DMS153 (cell line): ENCODE data around the gene DBN1.
"Not testable (repeated sequence)": the region's sequence is repeated elsewhere in the genome, so short reads cannot be mapped to it uniquely, and the experiment has no call there.

Experiments used
- DNase-seq: peaks from one replicate; lab custom pipeline; 2025; lab: John Stamatoyannopoulos, UW

Gene DBN1

DNA sequence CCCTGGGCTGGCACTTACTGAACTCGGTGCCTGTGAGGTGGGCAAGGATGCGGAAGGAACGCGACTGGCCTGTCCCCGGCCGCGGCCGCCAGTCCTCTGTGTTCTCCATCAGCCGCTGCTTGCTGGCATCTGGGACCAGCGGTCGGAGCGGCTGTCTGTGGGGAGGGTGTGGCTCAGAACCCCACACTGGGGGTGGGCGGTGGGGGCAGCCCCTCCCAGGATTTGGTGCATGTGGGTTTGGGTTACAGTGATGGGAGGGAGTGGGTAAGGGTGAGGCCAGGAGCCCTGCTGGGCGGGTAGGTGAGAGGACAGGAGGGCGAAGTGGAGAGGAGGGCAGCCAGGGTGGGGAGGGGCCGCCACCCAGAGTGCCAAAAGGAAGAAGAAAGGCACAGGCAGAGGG is 17.6 kb upstream of the DBN1 start:
- DNase-seq, result no peak

DNA sequence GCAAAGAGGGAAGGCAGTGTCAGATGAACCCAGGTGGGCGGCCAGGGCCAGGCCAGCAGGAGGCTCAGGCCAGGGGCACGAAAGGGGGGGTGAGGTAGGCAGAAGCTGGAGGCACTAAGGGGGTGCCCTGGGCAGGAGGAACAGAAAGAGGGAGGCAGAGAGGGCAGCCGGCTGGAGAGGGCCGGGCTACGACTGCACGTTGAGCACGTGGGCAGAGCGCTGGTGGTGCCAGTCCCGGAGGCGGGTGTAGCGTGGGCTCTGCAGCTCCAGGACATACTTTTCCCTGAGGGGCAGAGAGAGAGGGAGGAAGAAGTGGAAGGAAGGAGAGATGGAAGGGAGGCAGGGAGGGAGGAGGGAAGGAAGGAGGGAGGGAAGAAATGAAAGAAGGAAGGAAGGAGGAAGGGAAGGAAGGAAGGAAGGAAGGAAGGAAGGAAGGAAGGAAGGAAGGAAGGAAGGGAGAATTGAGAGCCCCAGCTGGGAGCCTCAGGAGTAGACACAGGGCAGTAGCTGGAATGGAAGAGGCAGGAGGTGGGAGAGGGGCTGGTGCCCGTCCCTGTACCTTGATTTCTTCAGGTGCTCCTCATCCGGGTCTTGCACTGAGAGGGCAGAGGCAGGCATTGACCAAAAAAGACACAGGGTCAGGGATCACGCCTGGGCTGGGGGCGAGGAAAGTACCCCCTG is 17.0 kb upstream of the DBN1 start:
- DNase-seq, result no peak

DNA sequence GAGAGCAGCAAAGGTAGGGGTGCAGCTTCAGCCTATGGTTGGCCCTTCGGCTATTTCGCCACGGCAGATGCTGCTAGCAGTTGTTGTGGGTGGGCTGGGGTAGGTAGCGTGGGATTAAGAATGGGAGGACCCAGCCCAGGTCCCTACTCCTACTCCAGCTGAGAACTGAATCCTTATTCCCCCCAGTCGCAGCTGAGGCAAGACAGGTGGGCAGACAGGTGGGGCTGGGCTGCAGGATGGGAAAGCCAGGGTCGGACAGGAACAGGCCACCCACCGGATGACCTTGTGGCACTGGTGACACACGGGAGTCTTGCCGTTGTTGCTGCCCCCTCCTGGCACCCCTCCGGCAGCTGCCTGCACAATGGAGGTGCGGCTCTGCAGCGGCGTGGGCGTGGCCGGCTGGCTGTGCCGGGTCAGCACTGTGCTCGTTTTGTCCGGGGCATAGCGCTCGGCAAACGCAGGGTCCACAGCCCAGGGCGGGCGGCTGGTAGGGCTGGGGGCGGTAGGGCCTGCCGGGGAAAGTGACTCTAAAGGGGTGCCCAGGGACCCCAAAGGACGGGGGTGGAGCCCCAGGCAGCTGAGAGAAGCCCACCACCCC is 15.8 kb upstream of the DBN1 start:
- DNase-seq, result no peak

DNA sequence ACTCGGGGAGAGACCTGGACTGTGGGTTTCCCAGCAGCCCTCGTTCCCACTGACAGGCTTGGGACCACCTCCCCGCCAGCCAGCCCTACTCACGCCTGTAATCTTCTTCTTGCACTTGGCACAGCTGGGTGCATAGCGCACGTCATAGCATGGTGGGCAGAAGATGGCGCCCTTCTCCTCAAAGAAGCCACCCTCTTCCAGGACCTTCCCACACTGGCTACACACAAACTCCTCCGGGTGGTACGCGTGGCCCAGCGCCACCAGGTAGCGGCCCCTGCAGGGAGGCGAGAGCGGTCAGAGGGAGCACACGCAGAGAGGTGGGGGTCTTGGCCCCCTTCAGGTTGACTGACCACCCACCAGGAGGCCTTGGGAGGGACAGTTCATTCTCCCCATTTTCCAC is 14.5 kb upstream of the DBN1 start:
- DNase-seq, result no peak

DNA sequence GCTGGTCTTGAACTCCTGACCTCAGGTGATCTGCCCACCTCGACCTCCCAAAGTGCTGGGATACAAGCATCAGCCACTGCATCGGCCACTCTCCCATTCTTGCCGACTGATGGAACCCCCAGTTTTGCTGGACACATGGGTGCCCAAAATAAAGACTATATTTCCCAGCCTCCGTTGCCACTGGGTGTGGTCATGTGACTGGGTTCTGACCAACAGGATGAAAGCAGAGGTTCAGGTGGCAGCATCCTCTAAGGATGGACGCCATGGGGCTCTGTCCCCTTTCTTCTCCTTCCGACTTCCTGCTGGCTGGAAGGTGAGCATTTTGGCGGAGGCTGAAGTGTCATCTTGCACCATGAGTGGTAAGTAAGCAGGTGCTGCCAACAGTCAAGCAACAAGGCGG is 13.7 kb upstream of the DBN1 start:
- DNase-seq, result no peak

DNA sequence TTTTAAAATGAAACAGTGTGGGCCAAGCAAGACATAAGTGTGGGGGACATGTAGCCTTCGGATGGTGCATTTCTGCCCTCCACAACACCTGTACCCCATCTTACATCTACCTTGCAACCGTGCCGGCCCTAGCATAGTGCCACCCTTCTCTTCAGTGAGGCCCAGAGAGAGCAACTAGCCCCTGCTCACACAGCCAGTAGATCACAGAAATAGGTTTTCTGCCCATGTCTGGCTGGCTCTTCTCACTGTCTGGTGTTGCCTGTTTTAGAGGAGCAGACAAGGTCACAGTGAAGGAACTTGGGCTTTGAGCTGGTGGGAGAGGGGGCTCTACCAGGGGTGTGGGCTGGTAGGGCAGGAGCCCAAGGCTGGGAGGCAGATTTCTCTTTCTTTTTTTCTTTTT is 12.8 kb upstream of the DBN1 start:
- DNase-seq, result no peak

DNA sequence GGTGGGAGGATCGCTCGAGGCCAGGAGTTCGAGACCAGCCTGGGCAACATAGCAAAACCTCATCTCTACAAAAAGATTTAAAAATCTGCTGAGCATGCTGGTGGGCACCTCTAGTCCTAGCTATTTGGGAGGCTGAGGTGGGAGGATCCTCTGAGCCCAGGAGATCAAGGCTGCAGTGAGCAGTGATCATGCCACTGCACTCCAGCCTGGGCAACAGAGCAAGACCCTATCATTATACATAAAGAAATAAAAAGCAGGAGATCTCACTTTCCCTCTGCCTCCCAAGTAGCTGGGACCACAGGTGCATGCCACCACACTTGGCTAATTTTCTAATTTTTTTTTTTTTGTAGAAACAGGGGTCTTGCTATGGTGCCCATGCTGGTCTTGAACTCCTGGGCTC is 12.3 kb upstream of the DBN1 start:
- DNase-seq, result not testable (repeated sequence)

DNA sequence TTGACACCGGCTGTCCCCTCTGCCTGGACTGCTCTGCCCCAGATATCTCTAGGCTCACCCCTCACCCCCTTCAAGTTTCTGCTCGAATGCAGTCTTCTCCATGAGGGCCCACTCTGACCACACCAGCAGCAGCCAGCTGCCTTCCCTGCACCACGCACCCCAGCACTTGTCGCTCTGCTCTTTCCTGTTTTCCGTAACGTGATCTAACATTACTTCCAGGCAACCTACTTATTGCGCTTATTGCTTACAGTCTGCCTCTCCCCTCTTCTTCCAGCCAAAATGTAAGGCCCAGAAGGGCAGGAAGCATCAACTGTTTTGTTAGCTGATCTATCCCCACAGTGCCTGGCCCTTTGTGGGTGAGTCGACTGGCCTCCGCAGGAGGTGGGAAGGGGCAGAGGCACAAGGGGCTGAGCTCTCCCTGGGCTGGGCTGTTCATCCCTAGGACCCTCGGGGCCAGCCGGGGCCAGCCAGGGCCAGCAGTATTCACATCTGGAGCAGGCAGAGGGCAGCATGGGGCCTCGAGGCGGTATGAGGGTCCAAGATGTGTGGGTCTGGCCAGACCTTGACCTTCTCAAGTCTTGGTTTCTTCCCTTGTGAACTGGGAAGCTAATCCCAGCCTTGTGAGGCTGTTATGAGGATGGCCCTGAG is 11.6 kb upstream of the DBN1 start:
- DNase-seq, result no peak

DNA sequence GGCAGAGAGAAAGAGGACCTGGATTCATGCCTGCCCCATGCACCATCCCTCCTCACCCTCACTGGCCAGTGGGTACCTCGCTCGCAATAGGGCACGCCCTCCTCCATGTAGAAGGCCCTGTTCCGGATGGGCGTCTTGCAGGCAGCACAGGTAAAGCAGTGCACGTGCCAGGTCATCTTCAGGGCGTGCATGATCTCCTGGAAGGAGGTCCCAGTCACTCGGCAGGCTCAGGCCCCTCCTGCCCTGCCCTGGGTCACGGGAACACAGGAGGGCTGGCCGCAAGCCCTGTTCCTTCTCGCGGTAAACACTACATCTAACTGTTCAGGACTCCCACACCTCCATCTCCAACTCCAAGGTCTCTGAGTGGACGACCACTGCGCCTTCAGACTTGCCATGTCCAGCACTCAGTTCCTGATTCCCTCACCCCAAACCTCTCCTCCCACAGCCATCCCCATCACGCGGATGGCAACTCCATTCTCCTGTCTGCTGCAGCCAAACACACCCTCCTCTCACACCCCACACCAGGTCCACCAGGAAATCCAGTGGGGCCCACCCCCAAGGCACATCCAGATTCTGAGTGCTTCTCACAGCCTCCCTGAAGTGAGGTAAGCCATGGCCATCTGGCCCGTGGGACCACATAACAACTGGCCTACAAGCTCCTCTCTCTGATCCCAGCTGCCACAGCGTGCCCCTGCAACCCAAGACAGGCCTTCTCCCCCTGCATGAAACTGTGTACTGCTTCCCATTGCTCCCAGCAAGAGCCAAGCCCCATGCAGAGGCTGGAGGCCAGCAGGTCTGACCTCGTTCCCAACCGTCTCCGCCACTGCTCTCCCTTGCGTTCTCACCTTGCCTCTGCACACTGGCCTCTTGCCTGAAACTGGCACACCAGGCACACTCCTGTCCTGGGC is 10.8 kb upstream of the DBN1 start:
- no peak for DNase-seq

DNA sequence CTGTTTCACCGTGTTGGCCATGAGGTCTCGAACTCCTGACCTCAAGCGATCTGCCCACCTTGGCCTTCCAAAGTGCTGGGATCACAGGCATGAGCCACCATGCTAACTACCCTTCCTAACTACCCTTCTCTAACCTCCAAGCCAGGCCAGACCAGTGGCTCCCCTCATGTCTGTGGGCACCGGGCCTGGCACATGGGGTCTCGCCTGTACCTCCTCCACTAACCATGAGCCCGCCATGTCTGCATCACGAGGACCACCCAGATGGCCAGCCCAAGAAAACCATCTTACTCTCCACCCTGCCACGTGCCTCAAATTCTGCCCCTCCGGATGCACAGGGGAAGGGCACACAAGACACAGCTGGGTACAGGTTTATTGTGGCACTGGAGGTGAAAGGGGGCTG is 9.6 kb upstream of the DBN1 start:
- no peak for DNase-seq

DNA sequence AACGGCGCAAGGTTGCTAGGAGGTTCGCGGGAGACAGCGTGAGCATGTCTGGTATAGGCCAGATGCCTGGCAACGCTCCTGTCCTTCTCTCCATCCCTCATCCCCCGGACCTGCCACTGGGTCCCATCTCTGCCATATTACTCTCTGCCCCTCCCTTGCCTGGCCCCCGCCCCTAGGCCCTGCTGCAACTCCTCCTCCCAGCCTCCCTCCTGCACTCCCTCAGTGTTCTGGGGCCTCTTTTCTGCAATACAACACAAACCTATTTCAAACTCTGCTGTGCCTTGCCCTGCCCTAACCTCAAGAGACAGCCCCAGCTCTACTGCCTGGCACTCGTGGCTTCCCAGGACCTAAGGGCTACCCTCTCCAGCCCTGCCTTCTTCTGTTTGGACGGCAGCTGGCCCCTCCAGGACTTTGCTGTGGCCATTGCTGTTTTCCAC is 8.9 kb upstream of the DBN1 start:
- no peak for DNase-seq

DNA sequence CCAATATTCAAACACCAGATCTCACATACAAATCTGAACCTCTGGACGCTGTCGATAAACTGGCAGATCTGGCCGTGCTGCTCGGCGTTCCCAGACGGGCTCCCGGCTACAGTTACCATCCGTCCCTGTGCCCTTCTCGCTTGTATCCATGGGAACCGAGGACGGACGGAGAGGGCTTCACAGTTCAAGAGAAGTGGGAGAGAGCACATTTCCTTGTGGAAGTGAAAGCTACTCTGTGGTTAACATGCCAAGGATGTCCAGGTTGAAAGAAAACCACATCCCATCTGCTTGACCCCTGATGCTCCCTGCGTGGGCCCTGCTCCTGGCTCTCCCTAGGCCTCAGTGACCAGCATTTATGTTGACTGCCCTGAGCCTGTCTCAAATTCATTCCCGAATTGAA is 6.3 kb upstream of the DBN1 start:
- DNase-seq, result no peak

DNA sequence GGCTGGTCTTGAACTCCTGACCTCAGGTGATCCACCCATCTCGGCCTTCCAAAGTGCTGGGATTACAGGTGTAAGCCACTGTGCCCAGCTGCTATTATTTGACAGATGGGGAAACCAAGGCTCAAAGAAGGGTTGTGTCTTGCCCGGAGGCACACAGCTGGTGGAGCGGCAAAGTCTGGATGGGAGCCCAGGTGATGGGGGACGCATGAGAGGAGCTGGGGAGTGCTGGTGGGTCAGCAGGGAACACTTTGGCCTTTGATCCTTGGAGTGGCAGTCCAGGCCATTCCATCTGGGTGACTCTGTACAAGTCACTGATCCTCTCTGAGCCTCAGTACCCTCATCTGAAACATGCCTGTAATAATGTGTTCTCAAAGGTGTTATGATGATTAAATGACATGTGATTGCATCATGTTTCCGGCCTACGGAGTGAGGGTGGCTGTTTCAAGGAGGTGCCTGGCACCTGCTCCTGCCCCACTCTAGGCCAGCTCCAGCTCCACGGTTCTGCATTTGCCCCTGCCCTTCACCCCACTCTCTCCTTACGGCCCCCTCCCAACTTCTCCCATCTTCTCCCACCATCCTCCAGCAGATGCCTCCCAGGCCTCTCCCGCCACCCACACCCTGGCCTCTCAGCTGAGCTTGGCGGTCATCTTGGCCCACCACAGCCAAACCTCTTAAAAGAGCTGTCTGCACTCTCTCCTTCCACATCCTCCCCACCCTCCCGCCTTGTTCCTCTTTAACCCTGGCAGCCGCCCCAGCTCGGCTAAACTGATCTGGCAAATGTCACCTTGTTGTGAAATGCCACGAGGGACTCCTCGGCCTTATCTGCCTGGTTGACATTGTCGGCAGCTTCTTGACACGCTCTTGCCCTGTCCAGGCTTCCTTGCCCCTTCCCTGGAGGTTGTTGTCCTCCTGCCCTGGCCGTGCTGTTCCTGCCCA is 5.5 kb upstream of the DBN1 start:
- no peak for DNase-seq

DNA sequence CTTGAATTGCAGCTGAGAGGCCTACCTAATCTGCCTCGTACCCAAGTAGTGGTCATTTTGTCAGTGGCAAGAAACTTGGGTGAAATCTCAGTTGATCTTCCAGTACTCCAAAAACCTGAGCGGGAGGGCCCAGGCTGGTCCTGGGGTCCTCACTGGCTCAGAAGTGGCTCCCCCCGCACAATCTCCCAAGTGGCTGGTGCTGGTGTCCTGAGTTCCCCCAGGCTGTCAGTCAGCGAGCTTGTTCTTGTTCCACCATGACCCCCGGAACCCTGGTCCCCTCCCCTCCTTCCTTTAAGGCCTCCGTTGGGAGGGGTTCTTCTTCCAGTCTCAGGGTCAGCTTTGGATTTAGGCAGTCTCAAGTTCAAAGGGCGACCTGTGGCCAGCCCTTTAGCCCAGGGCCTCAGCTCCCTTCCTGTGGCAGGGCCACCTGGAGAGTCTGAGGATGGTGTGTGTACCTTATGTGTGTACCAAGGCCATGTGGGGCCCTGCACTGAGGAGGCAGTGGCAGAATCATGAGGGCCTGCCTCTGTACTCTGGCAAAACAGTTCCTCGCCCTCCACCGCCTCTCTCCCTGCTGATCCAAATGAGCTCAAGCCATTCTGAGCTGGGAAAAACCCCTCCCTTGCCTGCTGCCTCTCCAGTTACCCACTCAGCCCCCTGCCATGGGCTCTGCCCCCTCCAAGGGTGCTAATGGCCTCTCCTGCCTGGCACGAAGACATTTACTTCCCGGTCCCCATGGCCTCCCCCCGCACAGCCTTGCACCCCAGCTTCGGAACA is 4.5 kb upstream of the DBN1 start:
- no peak for DNase-seq

DNA sequence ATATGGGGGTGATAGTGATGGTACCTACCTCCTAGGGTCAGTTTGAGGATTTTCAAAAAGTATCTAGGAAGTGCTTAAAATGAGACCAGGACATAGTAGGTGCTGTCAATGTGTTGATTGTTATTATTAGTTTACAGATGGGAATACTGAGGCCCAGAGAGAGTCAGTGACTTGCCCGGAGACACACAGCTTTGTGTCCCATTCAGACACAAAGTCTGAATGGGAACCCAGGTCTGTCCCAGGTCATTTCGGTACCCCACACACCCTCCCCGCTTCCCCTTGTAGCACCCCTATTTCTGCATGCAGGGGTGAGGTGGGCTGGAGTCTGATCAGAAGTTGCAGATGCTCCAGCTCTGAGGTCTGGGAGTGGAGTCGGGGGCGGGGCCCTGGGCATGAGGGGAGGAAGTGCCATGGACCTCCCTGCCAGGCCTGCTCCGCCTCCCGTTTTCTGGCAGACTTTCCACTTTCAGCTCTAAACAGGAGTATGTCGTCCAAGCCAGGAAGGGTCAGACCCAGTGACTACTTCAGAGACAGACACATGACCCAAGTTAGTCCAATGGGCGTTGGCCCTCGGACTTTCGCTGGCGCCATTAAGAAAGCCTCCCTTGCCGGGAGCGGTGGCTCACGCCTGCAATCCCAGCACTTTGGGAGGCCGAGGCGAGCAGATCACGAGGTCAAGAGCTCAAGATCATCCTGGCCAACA is 3.2 kb upstream of the DBN1 start:
- DNase-seq, result no peak

DNA sequence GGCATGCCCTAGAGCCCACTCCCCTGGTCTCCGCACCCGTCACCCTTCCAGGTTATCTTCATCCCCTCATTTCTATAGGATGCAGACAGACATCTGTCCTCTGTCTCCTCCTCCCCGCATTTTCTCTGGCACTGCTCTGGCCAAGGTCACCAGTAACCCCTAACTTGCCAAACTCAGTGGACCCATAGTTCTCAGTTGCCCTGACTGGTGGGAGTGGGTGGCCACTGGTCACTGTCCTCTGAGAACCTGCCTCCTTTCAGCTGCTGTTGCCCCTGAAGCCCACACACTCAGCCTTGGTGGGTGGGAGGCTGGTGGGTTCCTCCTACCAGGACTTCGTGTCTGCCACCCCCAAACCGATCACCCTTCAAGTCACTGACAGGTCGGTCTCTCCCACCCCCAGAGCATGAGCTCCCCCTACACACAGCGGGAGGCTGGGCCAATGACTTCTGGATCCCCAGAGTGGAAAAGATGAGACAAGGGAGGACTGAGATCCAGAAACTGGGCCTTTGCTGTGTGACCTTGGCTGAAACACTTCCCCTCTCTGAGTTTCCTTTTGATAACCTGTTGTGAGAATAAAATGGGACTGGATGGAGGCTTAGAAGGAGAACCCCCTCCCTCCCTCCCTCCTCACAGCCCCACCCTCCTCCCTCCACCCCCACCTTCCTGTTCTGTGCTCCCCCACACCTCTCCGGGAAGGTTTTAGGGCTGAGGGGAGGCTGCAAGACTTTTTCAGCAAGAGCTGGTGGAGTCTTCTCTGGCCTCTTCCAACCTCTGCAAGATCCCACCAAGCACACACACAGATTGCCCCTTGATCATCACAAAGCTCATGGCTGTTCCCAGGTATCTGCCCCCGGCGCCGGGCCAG is 2.4 kb upstream of the DBN1 start:
- DNase-seq, result no peak

DNA sequence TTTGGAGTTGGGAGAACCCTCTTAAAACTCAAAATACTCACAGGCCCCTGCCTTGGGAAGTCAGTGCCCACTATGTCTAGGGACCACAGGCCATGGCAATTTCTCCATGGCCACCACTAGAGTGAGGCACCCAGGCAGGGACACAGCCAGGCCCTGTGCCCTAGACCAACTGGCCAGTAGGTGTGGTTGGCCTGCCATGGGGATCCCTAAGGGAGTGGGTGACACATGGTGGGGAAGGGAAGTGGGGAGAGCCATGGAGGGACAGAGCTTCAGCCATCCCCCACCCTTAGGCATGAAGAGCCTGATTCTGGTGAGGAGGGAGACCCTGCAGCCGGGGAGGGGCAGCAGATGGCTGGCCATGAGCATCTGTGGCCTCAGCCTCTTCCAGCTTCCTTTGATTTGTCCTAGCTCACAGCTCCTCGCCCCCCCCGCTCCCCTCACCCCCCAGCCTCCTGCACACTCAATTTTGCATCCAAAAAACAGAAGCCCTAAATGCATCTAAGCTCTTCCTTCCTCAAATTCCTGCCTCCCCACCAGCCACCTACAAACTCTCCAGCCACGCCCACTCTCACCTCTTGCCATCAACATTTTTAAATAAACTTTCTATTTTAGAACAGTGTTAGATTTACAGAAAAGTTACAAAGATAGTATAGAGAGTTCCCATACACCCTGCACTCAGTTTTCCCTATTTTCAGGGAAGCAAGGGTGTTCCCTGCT is 1.6 kb upstream of the DBN1 start:
- no peak for DNase-seq

DNA sequence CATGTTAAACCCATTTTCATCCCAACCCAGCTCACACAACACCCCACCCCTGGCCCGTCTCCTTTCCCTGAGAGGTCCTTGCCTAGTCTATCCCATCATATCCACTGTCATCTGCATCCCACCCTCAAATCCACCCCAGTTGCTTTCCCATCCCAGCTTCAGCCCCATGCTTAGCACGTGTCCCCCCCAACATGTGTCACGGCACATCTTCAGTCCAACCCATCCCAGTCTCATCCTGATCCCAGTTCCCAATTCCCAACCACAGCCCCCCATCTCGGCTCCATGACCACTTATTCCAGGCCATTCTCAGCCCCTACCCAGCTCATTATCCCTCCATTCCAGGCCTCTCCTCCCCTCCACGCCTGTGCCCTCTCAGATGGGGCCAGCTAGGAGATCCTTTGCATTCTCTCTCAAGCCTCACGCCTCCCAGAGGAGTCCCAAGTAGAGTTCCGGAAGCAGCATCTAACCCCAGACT is 605 bp upstream of the DBN1 start:
- no peak for DNase-seq
